Breast epithelium (tissue), 4 donors: ENCODE measurements around the gene IVL. TPM values are rescaled to one million over a fixed set of nuclear protein-coding genes. Genes with fewer than 3 reads are reported as not detected.

Experiments used
- DNase-seq, 2 donors: peaks; one replicate each; pipeline ENCODE4 v3.0.0-alpha.2; 2019; ENCODE audit warnings: low spot score in 2 of 2
- H3K27ac ChIP-seq, 2 donors: fragments of 200-600 bp; sonication (generic) in 1 of 2; one replicate each; pipeline ENCODE4 v1.5.1; 2016 to 2019; ENCODE audit warnings: mild to moderate bottlenecking in 1 of 2
- H3K27me3 ChIP-seq, 2 donors: fragments of 200-600 bp; sonication (generic) in 1 of 2; one replicate each; pipeline versions ENCODE4 v1.5.1 to v1.6.0; 2017 to 2019; ENCODE audit warnings: control low read depth in 1 of 2, mild to moderate bottlenecking in 1 of 2
- H3K36me3 ChIP-seq: fragments of 200-600 bp; one replicate; pipeline ENCODE4 v1.5.1; 2019
- H3K4me1 ChIP-seq, 2 donors: fragments of 200-600 bp; sonication (generic); one replicate each; pipeline ENCODE4 v1.5.1; 2016 to 2019; ENCODE audit warnings: control low read depth in 1 of 2
- H3K4me3 ChIP-seq, 3 donors: fragments of 200-600 bp; sonication (generic); 1 replicate in 2 of 3; 2 replicates in 1 of 3; pipeline ENCODE4 v1.5.1; 2016 to 2019; ENCODE audit warnings: mild to moderate bottlenecking in 3 of 3, moderate library complexity in 2 of 3
- H3K9me3 ChIP-seq, 2 donors: fragments of 200-600 bp; sonication (generic) in 1 of 2; one replicate each; pipeline ENCODE4 v1.5.1; 2016 to 2019; ENCODE audit warnings: control low read depth in 1 of 2
- CTCF ChIP-seq, 3 donors: fragments of 450-650 bp; IDR thresholded peaks; one replicate each; pipeline ENCODE4 v1.5.1; 2016 to 2017; ENCODE audit warnings: antibody characterized with exemption in 3 of 3, mild to moderate bottlenecking in 3 of 3, moderate library complexity in 3 of 3
- POLR2A ChIP-seq: fragments of 450-650 bp; IDR thresholded peaks from one replicate; pipeline ENCODE4 v1.6.1; 2016; ENCODE audit warnings: antibody characterized with exemption, mild to moderate bottlenecking, moderate library complexity
- POLR2AphosphoS5 ChIP-seq, 3 donors: sonication (generic); formaldehyde crosslinking; IDR thresholded peaks; one replicate each; pipeline ENCODE4 v1.6.1; 2017; ENCODE audit warnings: antibody characterized with exemption in 3 of 3
- intact Hi-C: fragments of 100-400 bp; cut with DNase I; formaldehyde crosslinking; loops from one replicate; pipeline ENCODE4 v1.15.1; 2023; ENCODE audit warnings: low total_unique reads
- total RNA-seq, 3 donors: library from RNA; depleted of rRNA; stranded (reverse); fragments of >200 nt; gene quantifications; one replicate each; pipeline ENCODE4 v1.1.0, GENCODE V29; 2016

The IVL gene
- total RNA-seq, 3 donors from 2014 or later = not detected

GRCh38 chr1:152888126-152888525 is 20.2 kb upstream of the IVL start:
- intact Hi-C loops = no loop called here
- H3K4me3 ChIP-seq = no peak overlapping the region

GRCh38 chr1:152899027-152899426 is 9.3 kb upstream of the IVL start:
- no peak overlapping the region for H3K27ac ChIP-seq
- H3K4me3 ChIP-seq = no peak overlapping the region
- H3K27me3 ChIP-seq = no peaks in the 10 kb centered on the region
- no peak for DNase-seq
- no peaks in the 10 kb centered on the region for H3K9me3 ChIP-seq
- H3K4me1 ChIP-seq = no peaks in the 10 kb centered on the region
- no peak for TF ChIP-seq POLR2AphosphoS5 (IDR thresholded peaks at IDR 0.05)
- TF ChIP-seq POLR2A = no peak
- no peak for TF ChIP-seq CTCF (IDR thresholded peaks at IDR 0.05)
- no peaks in the 10 kb centered on the region for H3K36me3 ChIP-seq
- intact Hi-C loops = no loop called here

More at GRCh38 chr1:152888126-152888525, 20.2 kb upstream of the IVL start:
- Histone ChIP-seq H3K36me3 (no peaks in the 10 kb centered on the region), H3K9me3 (no peaks in the 10 kb centered on the region), H3K27ac (no peak overlapping the region), H3K27me3 (no peaks in the 10 kb centered on the region), H3K4me1 (no peaks in the 10 kb centered on the region)
- DNase-seq = no peak
- TF ChIP-seq CTCF (IDR thresholded peaks at IDR 0.05) (no peak), POLR2AphosphoS5 (IDR thresholded peaks at IDR 0.05) (no peak), POLR2A (no peak)

- H3K4me1 ChIP-seq = no peaks in the 10 kb centered on the region
- no peaks in the 10 kb centered on the region for H3K36me3 ChIP-seq
- H3K27me3 ChIP-seq = no peaks in the 10 kb centered on the region
- intact Hi-C loops = no loop called here
- DNase-seq = no peak
- no peaks in the 10 kb centered on the region for H3K9me3 ChIP-seq
- H3K27ac ChIP-seq = no peak overlapping the region
- no peak overlapping the region for H3K4me3 ChIP-seq
- TF ChIP-seq POLR2AphosphoS5 (IDR thresholded peaks at IDR 0.05) = no peak
- TF ChIP-seq CTCF (IDR thresholded peaks at IDR 0.05) = no peak
- TF ChIP-seq POLR2A = no peak
These were observed 8.5 kb upstream of the IVL start for GRCh38 chr1:152899883-152900282.

- no peak for DNase-seq
- no peaks in the 10 kb centered on the region for H3K4me1 ChIP-seq
- H3K9me3 ChIP-seq = no peaks in the 10 kb centered on the region
- no peak overlapping the region for H3K27ac ChIP-seq
- no peak for TF ChIP-seq POLR2AphosphoS5 (IDR thresholded peaks at IDR 0.05)
- no peak for TF ChIP-seq CTCF (IDR thresholded peaks at IDR 0.05)
- no peak for TF ChIP-seq POLR2A
- no peaks in the 10 kb centered on the region for H3K36me3 ChIP-seq
- H3K27me3 ChIP-seq = no peaks in the 10 kb centered on the region
- intact Hi-C loops = no loop called here
- H3K4me3 ChIP-seq = no peak overlapping the region
These were observed 6.7 kb upstream of the IVL start for GRCh38 chr1:152901631-152902030.

- no peak for TF ChIP-seq POLR2A
- TF ChIP-seq CTCF (IDR thresholded peaks at IDR 0.05) = no peak
- no peak for TF ChIP-seq POLR2AphosphoS5 (IDR thresholded peaks at IDR 0.05)
- intact Hi-C loops = no loop called here
These were observed 5.7 kb upstream of the IVL start for GRCh38 chr1:152902636-152903035.

More at GRCh38 chr1:152902636-152903035, 5.7 kb upstream of the IVL start:
- H3K4me3 ChIP-seq = no peak overlapping the region
- no peak overlapping the region for H3K27ac ChIP-seq
- H3K27me3 ChIP-seq = no peaks in the 10 kb centered on the region
- no peaks in the 10 kb centered on the region for H3K36me3 ChIP-seq
- no peaks in the 10 kb centered on the region for H3K4me1 ChIP-seq
- no peaks in the 10 kb centered on the region for H3K9me3 ChIP-seq
- no peak for DNase-seq
